ENCODE results near the gene BMPER.

Gene BMPER

DNA sequence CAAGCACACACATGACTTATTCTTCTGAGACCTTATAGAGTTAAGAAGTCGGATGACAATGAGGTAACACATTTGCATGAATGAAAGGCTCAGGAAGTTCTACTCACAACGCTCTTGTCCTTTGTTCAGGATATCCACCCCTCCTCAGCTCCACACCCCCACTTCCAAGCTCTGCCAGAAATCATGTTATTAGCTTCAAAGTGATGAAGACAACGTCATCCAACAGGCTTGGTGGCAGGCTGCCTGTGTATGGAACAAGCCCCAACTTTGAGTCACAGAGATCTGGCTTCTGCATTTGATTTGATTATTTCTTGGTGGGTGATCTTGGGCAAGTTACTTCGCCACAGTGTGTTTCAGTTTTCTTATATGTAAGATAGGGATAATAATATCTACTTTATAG is 12.4 kb upstream of the BMPER start:
- DNase-seq = no peak

DNA sequence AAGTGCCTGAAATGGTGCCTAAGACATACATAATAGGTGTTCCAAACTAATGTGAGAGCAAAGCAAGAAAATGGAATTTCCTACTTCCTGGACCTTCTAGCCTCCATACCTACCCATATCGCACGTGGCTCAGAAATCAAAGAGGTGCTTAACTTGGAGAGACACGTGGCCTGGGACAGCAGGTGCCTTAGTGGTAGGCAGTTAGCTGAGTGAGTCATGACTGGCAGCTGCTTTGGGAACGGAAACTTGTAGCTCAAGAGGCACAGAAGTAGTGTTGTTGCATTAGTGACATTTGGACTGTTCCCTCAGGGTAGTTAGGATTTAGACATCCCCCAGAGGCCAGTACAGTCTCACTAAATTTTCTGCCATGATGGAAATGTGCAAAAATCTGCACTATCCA is 12.0 kb upstream of the BMPER start:
- no peak for DNase-seq

DNA sequence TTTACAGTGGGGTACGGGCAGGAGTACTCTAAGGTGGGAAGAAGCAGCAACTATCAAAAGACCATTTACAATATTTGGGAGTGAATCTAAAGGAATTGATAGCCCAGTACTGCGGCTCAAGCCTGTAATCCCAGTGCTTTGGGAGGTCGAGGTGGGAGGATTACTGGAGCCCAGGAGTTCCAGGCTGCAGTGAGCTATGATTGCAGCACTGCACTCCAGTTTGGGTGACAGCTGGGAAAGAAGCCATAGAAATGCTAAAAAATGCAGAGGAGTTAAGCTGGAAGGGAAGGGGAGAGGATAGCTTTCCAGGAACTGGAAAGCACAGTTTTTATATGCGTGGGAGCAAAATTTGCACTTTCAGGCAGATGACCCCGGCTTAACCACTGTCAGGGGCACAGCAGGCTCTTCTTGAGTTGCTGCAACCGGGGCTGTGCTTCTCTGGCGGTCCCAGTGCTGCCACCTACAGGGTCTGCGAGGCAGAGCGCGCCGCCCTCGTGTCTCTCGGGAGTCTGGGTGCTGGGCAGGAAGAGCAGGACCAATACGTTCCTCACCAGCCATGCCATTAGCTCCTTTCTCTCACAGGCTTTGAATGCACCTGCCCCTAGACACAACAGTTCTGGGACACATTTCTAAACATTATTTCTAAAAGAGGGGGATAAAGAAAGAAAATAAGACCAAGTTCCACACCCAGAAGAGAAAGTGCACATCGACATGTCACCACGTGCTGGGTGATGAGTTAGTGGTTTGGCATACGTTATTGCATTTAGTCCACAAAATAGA is 10.1 kb upstream of the BMPER start:
- peak; percentile 85 for DNase-seq

DNA sequence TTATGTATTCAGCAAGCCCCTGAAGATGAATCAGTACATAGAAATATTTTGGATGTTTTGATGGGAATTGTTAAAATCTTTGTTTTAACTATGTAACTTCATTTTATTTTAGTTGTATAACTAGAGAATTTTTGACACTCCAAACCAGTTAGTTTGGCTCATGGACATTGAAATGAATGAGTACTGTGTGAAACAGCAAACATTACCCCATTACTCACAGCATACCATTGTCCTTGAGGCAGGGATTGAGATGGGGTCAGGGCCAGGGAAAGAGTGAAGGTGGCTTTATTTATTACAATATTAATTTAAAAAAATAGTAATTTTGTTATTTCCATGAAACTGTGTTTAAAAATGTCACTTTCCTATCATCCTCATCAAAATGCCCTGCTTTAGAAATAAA is 4.8 kb upstream of the BMPER start:
- no peak for DNase-seq

DNA sequence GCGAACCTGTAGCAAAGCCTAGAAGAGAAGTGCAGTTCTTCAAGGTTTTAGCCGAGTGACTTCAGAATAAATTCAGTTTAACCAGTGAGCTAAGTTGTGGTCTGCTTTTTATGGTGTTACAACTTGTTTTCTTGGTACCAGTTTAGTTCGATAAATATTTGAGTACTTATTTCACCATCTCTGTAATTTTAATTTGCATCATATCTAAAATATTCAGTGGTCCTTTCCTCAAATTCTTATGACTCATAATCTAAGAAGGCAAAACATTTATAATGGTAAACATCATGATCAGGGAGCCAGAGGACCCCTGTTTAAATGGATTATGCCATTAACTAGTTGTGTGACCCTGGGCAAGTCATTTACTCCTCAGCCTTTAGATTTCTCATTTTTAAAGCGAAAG is 4.1 kb upstream of the BMPER start:
- no peak for DNase-seq

DNA sequence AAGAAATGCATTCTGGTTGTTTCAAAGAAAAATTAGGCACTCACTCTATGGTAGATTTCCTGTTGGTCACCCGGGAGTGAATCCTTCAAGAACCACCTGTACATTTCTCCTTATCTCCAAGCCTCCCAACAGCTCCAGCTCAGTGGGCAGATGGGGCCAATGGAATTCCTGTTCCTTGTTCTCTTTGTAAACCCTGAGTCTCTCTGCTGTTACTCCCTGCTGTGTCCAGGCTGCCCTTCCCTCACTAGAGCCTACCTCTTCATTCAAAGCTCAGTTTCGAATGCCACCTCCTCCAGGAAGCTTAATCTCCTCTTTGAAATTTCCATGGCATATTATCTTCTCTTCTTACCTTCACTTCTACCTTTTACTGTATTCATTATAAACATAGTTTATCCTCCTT is 3.5 kb upstream of the BMPER start:
- DNase-seq = no peak

DNA sequence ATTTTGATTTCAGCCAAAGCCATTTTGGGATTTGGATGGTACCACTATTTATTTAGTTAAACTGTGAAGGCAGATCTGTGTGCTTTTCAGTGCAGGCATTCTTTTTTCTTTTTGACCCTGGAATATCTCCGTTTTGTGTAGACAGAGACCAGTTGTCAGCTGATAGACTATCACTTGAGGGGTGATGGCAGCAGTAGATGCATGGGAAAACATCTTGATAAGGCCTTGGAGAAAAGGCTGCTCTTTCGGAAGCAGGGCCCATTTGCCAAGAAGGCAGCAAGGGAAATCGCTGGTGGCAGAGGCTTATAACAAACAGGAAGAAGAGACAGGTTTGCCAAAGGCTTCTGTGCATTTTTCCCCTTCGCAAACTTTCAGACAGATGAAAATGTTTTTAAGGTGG is 2.6 kb upstream of the BMPER start:
- DNase-seq = no peak

DNA sequence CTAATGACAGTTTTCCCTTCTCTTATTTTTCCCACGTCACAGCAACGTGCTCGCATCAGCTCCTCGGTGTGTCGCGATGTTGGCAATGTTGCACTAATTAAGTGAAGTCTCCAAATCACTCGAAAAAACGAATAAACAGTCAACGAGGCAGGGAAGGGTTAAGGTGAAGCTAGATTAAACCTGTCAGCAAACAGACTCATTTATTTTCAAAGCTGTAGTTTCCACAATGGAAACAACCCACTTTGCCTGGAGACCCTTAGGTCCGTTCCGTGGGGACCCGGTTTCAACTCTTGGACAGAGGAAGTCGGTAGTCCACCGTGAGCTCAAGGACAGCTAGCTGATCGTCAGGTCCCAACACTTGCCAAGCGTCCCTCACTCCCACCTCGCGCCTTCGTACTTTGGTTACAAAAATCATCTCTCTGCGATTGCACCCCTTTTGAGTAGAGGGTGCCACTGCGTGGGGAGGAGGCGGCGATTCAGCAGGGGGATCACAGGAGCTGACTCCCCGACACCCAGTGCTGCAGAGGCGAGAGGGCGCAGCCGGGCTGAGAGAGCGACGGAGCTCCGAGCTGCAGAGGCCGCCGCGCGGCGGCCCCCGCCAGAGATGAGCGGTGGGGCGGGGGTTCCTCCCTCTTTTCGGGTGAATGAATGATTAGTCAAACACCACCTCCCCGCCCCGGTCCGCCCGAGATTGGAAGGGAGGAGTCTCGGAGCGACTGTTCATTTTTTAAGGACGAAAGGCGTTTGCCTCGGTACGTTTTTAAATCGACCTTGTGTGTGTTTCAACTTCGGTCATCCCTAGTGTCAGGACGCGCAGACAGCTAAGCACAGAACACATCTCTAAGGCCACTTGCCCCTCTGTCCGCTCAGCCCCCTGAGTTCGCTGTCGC is 1.3 kb upstream of the BMPER start:
- peak; percentile 61 for DNase-seq

DNA sequence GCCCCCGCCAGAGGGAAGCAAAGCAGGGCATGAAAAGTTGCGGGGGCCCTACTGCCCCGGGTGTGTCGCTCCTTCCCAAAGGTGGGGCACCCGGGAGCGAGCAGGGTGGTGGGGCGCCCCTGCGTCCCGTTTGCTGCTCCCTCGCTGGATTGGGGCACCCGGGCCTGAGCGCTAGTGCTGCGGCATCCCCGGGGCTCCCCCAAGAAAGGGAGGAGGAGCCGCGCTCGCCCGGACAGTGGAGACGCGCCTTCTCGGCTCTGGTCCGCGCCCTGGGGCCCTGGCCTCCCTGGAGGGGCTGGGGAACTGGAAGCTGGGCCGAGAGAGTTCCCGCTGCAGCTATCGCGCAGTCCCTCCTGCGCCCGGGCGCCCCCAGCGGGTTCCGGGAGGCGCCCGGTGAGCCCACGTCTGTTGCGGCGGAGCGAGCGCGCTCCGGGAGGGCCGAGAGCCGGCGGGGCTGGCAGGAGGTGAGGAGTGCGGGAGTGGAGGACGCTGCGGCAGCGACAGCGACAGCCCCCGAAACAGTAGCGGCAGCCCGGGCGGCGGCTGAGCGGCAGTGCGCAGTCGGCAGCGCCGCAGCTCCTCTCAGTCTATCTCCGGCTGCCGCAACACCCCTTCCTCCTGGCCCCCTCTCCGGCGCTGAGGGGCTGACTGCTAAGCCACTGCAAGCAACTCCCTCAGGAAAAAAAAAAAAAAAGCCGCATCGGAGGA is 504 bp upstream of the BMPER start:
- DNase-seq = peak; percentile 21

DNA sequence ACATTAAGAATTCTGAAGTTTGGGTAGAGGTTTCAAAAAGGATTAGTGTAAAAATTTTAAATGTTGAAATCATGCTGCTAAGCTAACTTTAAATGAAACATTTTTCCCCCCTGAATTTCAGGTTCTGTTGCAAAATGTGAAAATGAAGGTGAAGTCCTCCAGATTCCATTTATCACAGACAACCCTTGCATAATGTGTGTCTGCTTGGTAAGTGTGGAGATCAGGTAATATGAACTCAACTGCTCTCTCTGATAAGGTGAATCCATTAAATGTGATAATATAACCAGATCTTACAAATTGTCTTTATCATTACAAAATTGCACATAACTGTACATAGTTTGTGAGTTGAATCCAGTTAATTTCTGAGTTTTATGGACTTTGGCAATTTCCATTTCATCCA is 1.4 kb downstream of the BMPER start:
- no peak for DNase-seq

DNA sequence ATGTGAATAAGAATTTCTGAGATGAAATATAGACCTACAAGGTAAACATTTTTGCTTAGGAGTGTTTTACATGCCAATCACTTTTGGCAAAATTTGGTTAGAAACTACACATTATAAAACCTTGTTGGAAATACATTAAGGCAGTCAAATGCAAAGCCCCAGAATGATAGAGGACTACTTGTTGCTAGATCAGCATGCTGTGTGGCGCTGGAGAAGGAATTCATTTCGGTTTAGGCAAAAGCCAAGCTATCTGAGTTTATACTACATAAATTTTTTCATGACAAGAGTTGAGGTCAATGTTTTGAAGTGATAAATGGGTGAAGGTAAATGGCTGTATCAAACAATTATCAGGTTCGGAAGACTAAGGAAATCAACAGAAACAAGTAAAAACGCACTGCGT is 2.3 kb downstream of the BMPER start:
- no peak for DNase-seq

DNA sequence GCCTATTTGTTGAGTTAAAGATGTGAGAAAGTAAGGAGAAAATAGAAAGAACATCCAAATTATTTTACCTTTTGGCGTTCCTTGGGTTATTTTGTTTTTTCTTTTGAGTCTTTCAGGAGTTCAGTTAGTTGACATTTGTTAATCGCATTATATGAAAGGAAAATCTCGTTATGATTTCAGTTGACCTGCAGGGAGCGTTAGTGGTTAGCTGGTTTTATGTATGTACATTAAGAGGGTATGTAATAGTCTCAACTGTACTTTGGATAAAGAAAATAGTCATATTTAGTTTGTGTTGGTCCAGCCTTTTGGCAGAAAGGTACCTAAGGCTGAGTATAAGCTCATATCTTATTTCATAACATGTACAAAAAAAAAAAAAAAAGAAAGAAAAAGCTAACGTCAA is 4.0 kb downstream of the BMPER start:
- no peak for DNase-seq

DNA sequence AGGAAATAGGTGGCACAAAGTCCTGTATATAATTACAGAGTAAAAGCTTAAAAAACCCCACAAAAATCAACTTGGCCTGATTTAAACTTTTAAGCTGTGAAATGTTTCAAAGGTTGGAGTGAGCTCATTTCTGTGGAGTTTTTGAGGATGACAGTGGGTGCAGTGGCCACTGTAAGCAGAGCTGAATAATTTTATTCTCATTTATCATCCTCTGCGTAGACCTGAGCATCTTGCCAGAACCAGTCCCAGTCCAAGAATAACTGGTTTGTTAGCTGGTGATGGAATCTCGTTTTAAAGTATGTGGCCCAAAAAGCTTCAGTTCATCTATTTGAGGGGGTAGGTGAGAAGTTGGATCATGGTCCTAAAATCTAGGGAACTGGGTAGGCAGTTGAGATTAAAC is 4.4 kb downstream of the BMPER start:
- DNase-seq = no peak

DNA sequence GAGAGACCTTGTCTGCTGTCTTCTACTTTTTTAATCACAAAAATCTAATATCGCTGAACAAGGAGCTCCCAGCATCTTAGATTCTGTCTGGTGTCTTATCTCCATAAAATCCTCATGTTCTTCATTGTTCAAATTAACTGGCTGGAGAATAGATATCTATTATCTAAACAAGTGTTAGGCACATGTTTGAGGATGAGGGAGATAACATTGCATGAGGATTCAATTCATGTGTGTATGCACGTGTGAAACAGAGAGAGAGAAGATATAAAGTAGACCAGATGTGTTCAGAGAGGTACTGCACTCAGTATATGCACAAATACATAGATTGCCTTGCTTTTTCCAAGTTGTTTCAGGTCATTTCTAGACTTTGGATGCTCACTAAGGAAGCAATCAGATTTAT is 5.4 kb downstream of the BMPER start:
- DNase-seq = no peak

DNA sequence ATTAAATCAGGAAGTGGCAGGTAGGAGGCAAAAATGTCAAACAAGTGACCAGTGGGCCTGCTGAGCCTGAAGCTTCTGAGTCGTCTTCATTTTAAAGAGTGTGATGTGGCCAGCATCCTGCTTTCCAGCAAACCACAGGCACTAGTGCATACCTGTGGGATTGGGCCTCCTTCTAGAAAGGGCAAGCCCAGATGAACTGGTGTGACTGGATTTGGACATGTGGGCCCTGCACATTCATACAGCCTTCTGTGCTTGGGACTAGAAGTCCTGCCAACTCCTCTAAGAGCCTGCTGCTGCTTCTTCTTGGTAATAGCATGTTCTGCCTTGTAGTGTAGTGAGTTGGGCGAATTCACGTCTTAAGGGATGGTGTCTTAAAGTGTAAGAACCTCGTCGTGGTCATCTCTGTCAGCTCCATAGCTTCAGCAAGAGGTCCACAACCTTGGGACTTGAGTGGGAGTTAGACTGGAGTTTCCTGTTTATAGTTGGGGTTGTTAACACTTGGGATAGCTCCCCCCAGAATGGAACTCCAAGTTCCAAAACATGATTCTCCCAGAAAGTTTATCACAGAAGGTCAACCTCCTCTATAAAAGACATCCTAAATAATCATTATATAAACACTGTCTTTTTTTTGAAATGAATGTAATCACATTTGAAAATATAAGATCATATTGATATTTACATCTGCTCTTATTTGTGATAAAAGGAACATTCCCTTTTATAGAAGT is 11.2 kb downstream of the BMPER start:
- no peak for DNase-seq

DNA sequence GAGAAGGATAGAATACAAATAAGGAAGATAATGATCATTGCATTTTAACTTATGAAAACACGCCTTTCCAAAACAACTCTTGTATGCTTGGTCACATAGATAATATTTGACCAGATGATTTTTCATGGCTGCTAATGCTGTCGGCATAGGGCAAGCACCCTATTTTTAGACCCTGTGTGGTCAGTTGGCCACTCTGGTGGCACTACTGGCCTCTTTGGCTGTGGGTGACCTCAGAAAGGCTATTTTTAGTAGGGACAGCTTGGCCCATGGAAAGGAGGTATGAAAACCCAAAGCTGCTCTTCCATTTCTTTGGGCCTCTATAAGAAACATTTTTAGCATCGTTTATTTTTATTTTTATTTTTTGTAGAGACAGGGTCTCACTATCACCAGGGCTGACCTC is 12.3 kb downstream of the BMPER start:
- DNase-seq = no peak

DNA sequence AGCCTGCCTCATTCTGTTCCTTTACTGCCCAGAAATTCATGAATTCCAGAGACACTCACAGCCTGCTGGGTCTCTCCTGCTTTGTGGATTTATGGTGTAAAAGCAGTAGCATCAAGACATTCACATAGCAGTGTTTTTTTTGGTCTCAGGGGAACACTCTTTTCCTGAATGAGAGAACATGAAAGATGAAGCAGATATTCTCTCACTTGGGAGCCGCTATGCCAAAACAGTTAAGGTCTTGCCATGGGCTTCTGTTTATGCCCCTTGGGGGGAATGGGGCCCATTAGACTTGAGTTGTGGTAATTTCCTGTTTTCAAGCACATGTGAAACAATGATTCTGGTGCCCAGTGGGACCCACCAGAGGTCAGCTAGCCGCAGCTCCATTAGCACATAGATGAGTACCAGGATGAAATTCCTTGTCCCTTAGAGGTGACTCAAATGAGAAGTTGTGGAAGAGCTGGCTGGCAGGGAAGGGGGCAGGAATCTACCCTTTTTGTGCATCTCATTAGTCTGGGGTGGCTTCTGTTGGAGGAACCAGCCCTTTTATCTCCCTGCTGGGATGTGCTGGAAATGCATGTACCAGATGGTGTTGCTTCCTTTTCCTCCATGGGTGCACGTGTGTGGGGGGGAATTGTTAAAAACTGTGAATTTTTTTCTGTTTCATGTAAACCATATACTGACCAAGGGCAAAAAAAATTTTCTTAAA is 13.3 kb downstream of the BMPER start:
- no peak for DNase-seq

DNA sequence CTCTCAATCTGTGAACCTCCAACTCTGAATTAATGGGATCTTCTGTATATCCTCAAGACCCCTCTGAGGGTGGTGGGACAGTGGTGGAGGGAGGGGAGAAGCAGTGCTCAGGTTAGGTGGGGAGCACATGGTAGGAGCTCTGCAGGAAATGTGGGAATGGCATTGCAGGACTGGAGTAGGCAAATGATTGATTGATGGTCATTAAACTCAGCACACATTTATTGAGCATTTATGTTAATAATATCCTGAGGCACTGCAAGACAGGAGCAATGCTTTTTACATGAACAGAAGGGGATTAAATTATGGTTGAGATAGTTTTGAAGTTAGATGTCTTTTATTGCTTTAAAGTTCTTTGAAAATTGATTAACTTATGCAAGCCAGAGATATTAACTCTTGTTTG is 14.1 kb downstream of the BMPER start:
- no peak for DNase-seq

DNA sequence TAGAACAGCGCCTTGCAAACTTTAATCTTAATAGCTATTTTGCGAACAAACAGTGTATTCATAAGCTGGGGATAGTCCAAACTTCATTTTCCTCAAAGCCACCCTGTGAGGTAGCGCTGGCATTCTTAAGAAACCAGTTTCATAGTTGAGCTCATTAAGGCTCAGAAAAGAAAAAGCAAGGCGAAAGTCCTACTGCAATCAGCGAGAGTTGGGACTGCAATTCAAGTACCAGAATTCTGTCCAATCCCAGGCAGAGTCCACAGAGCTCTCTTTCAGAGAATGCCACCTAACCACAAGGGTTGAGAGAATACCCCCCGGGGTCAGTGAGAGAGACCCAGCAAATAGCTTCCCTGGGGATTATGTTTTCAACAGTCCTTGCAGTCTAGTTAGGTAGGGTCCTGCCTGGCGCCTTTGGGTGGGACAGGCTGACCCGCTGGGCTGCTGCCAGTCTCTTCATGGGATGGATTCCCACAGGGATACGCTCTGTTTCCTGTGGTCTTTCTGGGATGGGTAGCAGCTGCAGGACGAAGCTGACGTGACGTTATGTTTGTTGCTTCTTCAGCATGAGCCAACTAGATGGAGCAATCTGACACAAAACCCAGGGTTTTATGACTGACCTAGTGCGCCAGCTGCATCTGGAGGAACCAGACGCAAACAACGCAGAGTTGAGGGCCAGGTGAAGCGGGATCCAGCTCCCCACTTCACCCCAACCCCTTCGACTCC is 16.0 kb downstream of the BMPER start:
- no peak for DNase-seq

DNA sequence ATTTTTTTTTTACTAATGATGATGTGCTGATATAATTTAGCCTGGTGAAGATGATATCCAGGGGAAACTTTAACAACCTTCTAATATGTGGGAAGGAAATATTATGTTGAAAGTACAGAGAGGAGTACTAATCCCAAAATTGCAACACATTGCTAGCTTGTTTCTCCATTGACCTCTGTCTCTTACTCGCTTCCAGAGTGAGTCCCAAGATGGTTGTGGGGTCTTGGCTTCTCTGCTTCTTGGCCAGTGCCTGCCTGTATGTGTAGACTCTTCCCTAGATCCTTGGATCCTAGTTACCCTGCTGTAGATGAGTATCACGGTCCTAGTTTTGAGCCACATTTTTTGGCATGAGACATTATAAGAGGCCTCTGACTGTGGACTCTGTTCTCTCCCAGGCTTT is 17.5 kb downstream of the BMPER start:
- no peak for DNase-seq

DNA sequence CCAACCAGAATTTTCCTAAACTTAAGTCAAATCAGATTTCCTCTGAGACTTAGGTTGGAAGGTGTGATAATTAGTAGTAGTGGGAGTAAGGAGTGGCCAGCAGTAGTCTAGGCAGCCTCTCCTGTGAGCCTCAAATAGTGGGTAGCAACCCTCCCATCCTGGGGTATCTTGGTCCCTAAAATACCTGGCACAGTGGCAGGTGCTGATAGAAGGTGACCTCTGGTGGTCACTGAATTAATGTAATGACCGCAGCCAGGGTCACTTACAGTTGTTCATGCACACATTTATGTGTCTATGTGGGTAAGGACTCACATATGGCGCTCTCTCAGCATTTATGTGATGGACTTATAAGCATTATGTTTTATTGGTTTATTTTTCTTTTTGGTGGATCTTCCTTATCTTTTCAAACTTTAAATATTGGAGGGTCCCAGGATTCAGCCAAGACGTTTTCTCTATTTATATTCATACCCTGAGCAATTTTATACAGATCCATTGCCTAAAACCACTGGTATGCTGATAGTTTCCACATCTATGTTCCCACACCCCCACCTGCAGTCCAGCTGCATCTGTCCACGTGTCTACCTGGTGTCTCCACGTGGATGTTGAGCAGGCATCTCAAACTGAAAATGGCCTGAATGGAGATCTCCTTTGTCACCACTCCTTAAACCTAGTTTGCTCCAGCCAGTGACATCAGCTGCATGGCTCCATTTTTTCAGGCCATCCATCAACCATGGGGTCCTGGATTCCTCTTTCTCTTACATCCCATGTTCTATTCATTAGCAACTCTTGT is 18.3 kb downstream of the BMPER start:
- no peak for DNase-seq
